ENCODE data around the gene TMEM260.
"Not testable (repeated sequence)": the region's sequence is repeated elsewhere in the genome, so short reads cannot be mapped to it uniquely, and the experiment has no call there.

Gene TMEM260

GRCh38 chr14:56598519-56598918 lies 18.9 kb downstream of the TMEM260 start:
- DNase-seq (ENCODE audit: low read depth): no peak

- peak; percentile 15 for DNase-seq (ENCODE audit: low read depth)
These were observed 24.1 kb downstream of the TMEM260 start for GRCh38 chr14:56603648-56604047.

- no peak for DNase-seq (ENCODE audit: low read depth)
These were observed 29.1 kb downstream of the TMEM260 start for GRCh38 chr14:56608689-56609088.

GRCh38 chr14:56611663-56612062 lies 32.1 kb downstream of the TMEM260 start:
- DNase-seq (ENCODE audit: low read depth): not testable (repeated sequence)

GRCh38 chr14:56617084-56617483 lies 37.5 kb downstream of the TMEM260 start:
- DNase-seq (ENCODE audit: low read depth): no peak

- peak; percentile 6 for DNase-seq (ENCODE audit: low read depth)
These were observed 51.1 kb downstream of the TMEM260 start for GRCh38 chr14:56630707-56631106.

GRCh38 chr14:56632195-56632594 lies 52.6 kb downstream of the TMEM260 start:
- no peak for DNase-seq (ENCODE audit: low read depth)

- peak; percentile 21 for DNase-seq (ENCODE audit: low read depth)
These were observed 53.9 kb downstream of the TMEM260 start for GRCh38 chr14:56633544-56633943.

- no peak for DNase-seq (ENCODE audit: low read depth)
These were observed 55.4 kb downstream of the TMEM260 start for GRCh38 chr14:56635041-56635440.

- DNase-seq (ENCODE audit: low read depth): no peak
These were observed 67.9 kb downstream of the TMEM260 start for GRCh38 chr14:56647493-56647892.

GRCh38 chr14:56648508-56649301 lies 69.1 kb downstream of the TMEM260 start:
- no peak for DNase-seq (ENCODE audit: low read depth)

- DNase-seq (ENCODE audit: low read depth): no peak
These were observed 69.8 kb downstream of the TMEM260 start for GRCh38 chr14:56649382-56649781.

GRCh38 chr14:56650048-56650447 lies 70.5 kb downstream of the TMEM260 start:
- DNase-seq (ENCODE audit: low read depth): no peak

- no peak for DNase-seq (ENCODE audit: low read depth)
These were observed 71.4 kb downstream of the TMEM260 start for GRCh38 chr14:56650979-56651378.

GRCh38 chr14:56657604-56658003 lies 78.0 kb downstream of the TMEM260 start:
- DNase-seq (ENCODE audit: low read depth): no peak

- no peak for DNase-seq (ENCODE audit: low read depth)
These were observed 79.8 kb downstream of the TMEM260 start for GRCh38 chr14:56659378-56659777.

- DNase-seq (ENCODE audit: low read depth): peak; percentile 65
These were observed 80.5 kb downstream of the TMEM260 start for GRCh38 chr14:56659964-56660551.

GRCh38 chr14:56660677-56661389 lies 81.2 kb downstream of the TMEM260 start:
- DNase-seq (ENCODE audit: low read depth): no peak

- no peak for DNase-seq (ENCODE audit: low read depth)
These were observed 81.9 kb downstream of the TMEM260 start for GRCh38 chr14:56661478-56661877.

- no peak for DNase-seq (ENCODE audit: low read depth)
These were observed 85.3 kb downstream of the TMEM260 start for GRCh38 chr14:56664811-56665421.

- DNase-seq (ENCODE audit: low read depth): no peak
These were observed 86.7 kb downstream of the TMEM260 start for GRCh38 chr14:56666294-56666693.

GRCh38 chr14:56666716-56667115 lies 87.1 kb downstream of the TMEM260 start:
- peak; percentile 30 for DNase-seq (ENCODE audit: low read depth)

- DNase-seq (ENCODE audit: low read depth): not testable (repeated sequence)
These were observed 87.7 kb downstream of the TMEM260 start for GRCh38 chr14:56667290-56667689.

Data from amniotic epithelial cell (primary cell).